ENCODE measurements around the gene FUT4. TPM values are rescaled to one million over a fixed set of nuclear protein-coding genes. Genes with fewer than 3 reads are reported as not detected.
"Not testable (repeated sequence)": the region's sequence is repeated elsewhere in the genome, so short reads cannot be mapped to it uniquely, and the experiment has no call there.

Gene FUT4
- total RNA-seq, 1 experiment from 2014 or later, result 7.5 TPM

- H3K36me3 ChIP-seq (replicated peaks; ENCODE audit: control insufficient read depth, insufficient read depth, low read length), result no peaks in the 10 kb centered on the region
- no peak for DNase-seq
- no peak overlapping the region; the same call in 1 of the 2 replicates for H3K4me3 ChIP-seq (ENCODE audit: insufficient read depth, low read depth, low read length)
- peaks cover 16% of the 10 kb centered on the region for H3K27me3 ChIP-seq (ENCODE audit: control insufficient read depth, insufficient read depth, low read length)
Observed at GRCh38 chr11:94546886-94547285, 3.2 kb downstream of the FUT4 start.

GRCh38 chr11:94549146-94549545 is 5.4 kb downstream of the FUT4 start:
- no peak overlapping the region for H3K4me3 ChIP-seq (ENCODE audit: insufficient read depth, low read depth, low read length)
- no peaks in the 10 kb centered on the region for H3K36me3 ChIP-seq (replicated peaks; ENCODE audit: control insufficient read depth, insufficient read depth, low read length)
- H3K27me3 ChIP-seq (ENCODE audit: control insufficient read depth, insufficient read depth, low read length), result peaks cover 16% of the 10 kb centered on the region
- no peak for DNase-seq

- H3K4me3 ChIP-seq (ENCODE audit: insufficient read depth, low read depth, low read length), result no peak overlapping the region
- H3K27me3 ChIP-seq (ENCODE audit: control insufficient read depth, insufficient read depth, low read length), result peaks cover 6% of the 10 kb centered on the region
- no peak for DNase-seq
- H3K36me3 ChIP-seq (replicated peaks; ENCODE audit: control insufficient read depth, insufficient read depth, low read length), result no peaks in the 10 kb centered on the region
Observed at GRCh38 chr11:94550513-94550912, 6.8 kb downstream of the FUT4 start.

GRCh38 chr11:94553938-94554337 is 10.2 kb downstream of the FUT4 start:
- no peaks in the 10 kb centered on the region for H3K36me3 ChIP-seq (replicated peaks; ENCODE audit: control insufficient read depth, insufficient read depth, low read length)
- no peak for DNase-seq
- no peak overlapping the region for H3K4me3 ChIP-seq (ENCODE audit: insufficient read depth, low read depth, low read length)
- no peaks in the 10 kb centered on the region for H3K27me3 ChIP-seq (ENCODE audit: control insufficient read depth, insufficient read depth, low read length)

GRCh38 chr11:94555752-94556329 is 12.1 kb downstream of the FUT4 start:
- H3K36me3 ChIP-seq (replicated peaks; ENCODE audit: control insufficient read depth, insufficient read depth, low read length); H3K4me3 ChIP-seq (ENCODE audit: insufficient read depth, low read depth, low read length); H3K27me3 ChIP-seq (ENCODE audit: control insufficient read depth, insufficient read depth, low read length); DNase-seq: not testable (repeated sequence)

- no peaks in the 10 kb centered on the region for H3K36me3 ChIP-seq (replicated peaks; ENCODE audit: control insufficient read depth, insufficient read depth, low read length)
- H3K4me3 ChIP-seq (ENCODE audit: insufficient read depth, low read depth, low read length), result no peak overlapping the region
- DNase-seq, result no peak
- no peaks in the 10 kb centered on the region for H3K27me3 ChIP-seq (ENCODE audit: control insufficient read depth, insufficient read depth, low read length)
Observed at GRCh38 chr11:94557421-94557820, 13.7 kb downstream of the FUT4 start.

GRCh38 chr11:94557992-94558391 is 14.3 kb downstream of the FUT4 start:
- H3K4me3 ChIP-seq (ENCODE audit: insufficient read depth, low read depth, low read length), result no peak overlapping the region
- H3K27me3 ChIP-seq (ENCODE audit: control insufficient read depth, insufficient read depth, low read length), result no peaks in the 10 kb centered on the region
- no peaks in the 10 kb centered on the region for H3K36me3 ChIP-seq (replicated peaks; ENCODE audit: control insufficient read depth, insufficient read depth, low read length)
- DNase-seq, result no peak

GRCh38 chr11:94558468-94558867 is 14.7 kb downstream of the FUT4 start:
- no peak for DNase-seq
- H3K27me3 ChIP-seq (ENCODE audit: control insufficient read depth, insufficient read depth, low read length), result no peaks in the 10 kb centered on the region
- H3K36me3 ChIP-seq (replicated peaks; ENCODE audit: control insufficient read depth, insufficient read depth, low read length), result no peaks in the 10 kb centered on the region
- no peak overlapping the region for H3K4me3 ChIP-seq (ENCODE audit: insufficient read depth, low read depth, low read length)

GRCh38 chr11:94558932-94559331 is 15.2 kb downstream of the FUT4 start:
- Histone ChIP-seq H3K4me3 (ENCODE audit: insufficient read depth, low read depth, low read length) (no peak overlapping the region), H3K27me3 (ENCODE audit: control insufficient read depth, insufficient read depth, low read length) (no peaks in the 10 kb centered on the region), H3K36me3 (replicated peaks; ENCODE audit: control insufficient read depth, insufficient read depth, low read length) (no peaks in the 10 kb centered on the region)
- DNase-seq, result no peak

- no peak overlapping the region for H3K4me3 ChIP-seq (ENCODE audit: insufficient read depth, low read depth, low read length)
- no peaks in the 10 kb centered on the region for H3K27me3 ChIP-seq (ENCODE audit: control insufficient read depth, insufficient read depth, low read length)
Observed at GRCh38 chr11:94559361-94559760, 15.6 kb downstream of the FUT4 start.

GRCh38 chr11:94560834-94561233 is 17.1 kb downstream of the FUT4 start:
- H3K36me3 ChIP-seq (replicated peaks; ENCODE audit: control insufficient read depth, insufficient read depth, low read length), result no peaks in the 10 kb centered on the region
- H3K27me3 ChIP-seq (ENCODE audit: control insufficient read depth, insufficient read depth, low read length), result no peaks in the 10 kb centered on the region
- no peak for DNase-seq
- H3K4me3 ChIP-seq (ENCODE audit: insufficient read depth, low read depth, low read length), result no peak overlapping the region

More at GRCh38 chr11:94559361-94559760, 15.6 kb downstream of the FUT4 start:
- DNase-seq, result no peak
- H3K36me3 ChIP-seq (replicated peaks; ENCODE audit: control insufficient read depth, insufficient read depth, low read length), result no peaks in the 10 kb centered on the region

- H3K4me3 ChIP-seq (ENCODE audit: insufficient read depth, low read depth, low read length), result no peak overlapping the region
- no peak for DNase-seq
- no peaks in the 10 kb centered on the region for H3K36me3 ChIP-seq (replicated peaks; ENCODE audit: control insufficient read depth, insufficient read depth, low read length)
- no peaks in the 10 kb centered on the region for H3K27me3 ChIP-seq (ENCODE audit: control insufficient read depth, insufficient read depth, low read length)
Observed at GRCh38 chr11:94563176-94563847, 19.6 kb downstream of the FUT4 start.

- no peaks in the 10 kb centered on the region for H3K27me3 ChIP-seq (ENCODE audit: control insufficient read depth, insufficient read depth, low read length)
- DNase-seq, result no peak
- H3K36me3 ChIP-seq (replicated peaks; ENCODE audit: control insufficient read depth, insufficient read depth, low read length), result no peaks in the 10 kb centered on the region
- H3K4me3 ChIP-seq (ENCODE audit: insufficient read depth, low read depth, low read length), result no peak overlapping the region
Observed at GRCh38 chr11:94563848-94564467, 20.2 kb downstream of the FUT4 start.

GRCh38 chr11:94567181-94567670 is 23.5 kb downstream of the FUT4 start, which contains the start of gene PIWIL4:
Gene PIWIL4, plus strand, starts transcription at chr11:94567368. Its CDS starts 151 bp downstream, at chr11:94567519.
- no peaks in the 10 kb centered on the region for H3K27me3 ChIP-seq (ENCODE audit: control insufficient read depth, insufficient read depth, low read length)
- no peaks in the 10 kb centered on the region for H3K36me3 ChIP-seq (replicated peaks; ENCODE audit: control insufficient read depth, insufficient read depth, low read length)
- no peak within 1 kb of the TSS for H3K4me3 ChIP-seq (ENCODE audit: insufficient read depth, low read depth, low read length)
- DNase-seq, result peak; percentile 25

- Histone ChIP-seq H3K36me3 (replicated peaks; ENCODE audit: control insufficient read depth, insufficient read depth, low read length) (no peaks in the 10 kb centered on the region), H3K4me3 (ENCODE audit: insufficient read depth, low read depth, low read length) (no peak overlapping the region), H3K27me3 (ENCODE audit: control insufficient read depth, insufficient read depth, low read length) (no peaks in the 10 kb centered on the region)
- DNase-seq, result no peak
Observed at GRCh38 chr11:94568200-94568599, 24.5 kb downstream of the FUT4 start.

Measured in H7 (cell line).